Stomach (tissue), 4 donors: ENCODE data around the gene RNF181.

Experiments used
- POLR2A ChIP-seq, 4 donors: fragments of 450-650 bp; IDR thresholded peaks; one replicate each; pipeline ENCODE4 v1.6.1; 2016; ENCODE audit warnings: antibody characterized with exemption in 4 of 4, control low read depth in 2 of 4, mild to moderate bottlenecking in 1 of 4, moderate library complexity in 1 of 4
- POLR2AphosphoS5 ChIP-seq, 3 donors: sonication (generic); formaldehyde crosslinking; IDR thresholded peaks; one replicate each; pipeline ENCODE4 v1.6.1; 2016; ENCODE audit warnings: antibody characterized with exemption in 3 of 3
- TF ChIP-seq, protein P1 (sequence below), 7 experiments: fragments of 450-650 bp in 4 of 7; fragments of 200-600 bp in 3 of 7; sonication (generic) in 3 of 7; IDR thresholded peaks; one replicate each; pipeline ENCODE4 v1.5.1; 2016 to 2019; ENCODE audit warnings: antibody characterized with exemption in 7 of 7, control low read depth in 2 of 7, mild to moderate bottlenecking in 1 of 7

DNA sequence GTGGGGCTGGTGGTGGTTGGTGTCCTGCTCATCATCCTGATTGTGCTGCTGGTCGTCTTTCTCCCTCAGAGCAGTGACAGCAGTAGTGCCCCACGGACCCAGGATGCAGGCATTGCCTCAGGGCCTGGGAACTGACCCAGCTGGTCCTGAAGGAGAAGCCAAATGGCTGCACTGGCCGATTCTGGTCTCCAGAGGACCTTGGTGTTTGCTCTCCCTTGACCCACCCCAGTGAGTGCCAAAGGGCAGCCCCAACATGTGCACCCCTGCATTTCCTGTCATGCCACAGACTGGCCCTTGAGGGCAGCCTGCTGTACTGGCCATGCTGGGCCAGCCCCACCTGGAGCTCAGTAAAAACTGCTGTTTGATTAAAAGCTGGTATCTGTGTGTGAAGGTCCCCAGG, 2.5 kb upstream of the RNF181 start:
- TF ChIP-seq POLR2AphosphoS5 (IDR thresholded peaks at IDR 0.05) (no peak), POLR2A (IDR thresholded peaks at IDR 0.05) (no peak)
- TF ChIP-seq, protein P1, sequence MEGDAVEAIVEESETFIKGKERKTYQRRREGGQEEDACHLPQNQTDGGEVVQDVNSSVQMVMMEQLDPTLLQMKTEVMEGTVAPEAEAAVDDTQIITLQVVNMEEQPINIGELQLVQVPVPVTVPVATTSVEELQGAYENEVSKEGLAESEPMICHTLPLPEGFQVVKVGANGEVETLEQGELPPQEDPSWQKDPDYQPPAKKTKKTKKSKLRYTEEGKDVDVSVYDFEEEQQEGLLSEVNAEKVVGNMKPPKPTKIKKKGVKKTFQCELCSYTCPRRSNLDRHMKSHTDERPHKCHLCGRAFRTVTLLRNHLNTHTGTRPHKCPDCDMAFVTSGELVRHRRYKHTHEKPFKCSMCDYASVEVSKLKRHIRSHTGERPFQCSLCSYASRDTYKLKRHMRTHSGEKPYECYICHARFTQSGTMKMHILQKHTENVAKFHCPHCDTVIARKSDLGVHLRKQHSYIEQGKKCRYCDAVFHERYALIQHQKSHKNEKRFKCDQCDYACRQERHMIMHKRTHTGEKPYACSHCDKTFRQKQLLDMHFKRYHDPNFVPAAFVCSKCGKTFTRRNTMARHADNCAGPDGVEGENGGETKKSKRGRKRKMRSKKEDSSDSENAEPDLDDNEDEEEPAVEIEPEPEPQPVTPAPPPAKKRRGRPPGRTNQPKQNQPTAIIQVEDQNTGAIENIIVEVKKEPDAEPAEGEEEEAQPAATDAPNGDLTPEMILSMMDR (IDR thresholded peaks at IDR 0.05), result no peak
